SK-N-MC (cell line): ENCODE data around the gene RIPOR1.
A peak's percentile ranks its signal among the peaks of the same experiment; 100 is the strongest.
"Not testable (repeated sequence)": the region's sequence is repeated elsewhere in the genome, so short reads cannot be mapped to it uniquely, and the experiment has no call there.

ENCODE experiments used
- DNase-seq: peaks from one replicate; pipeline ENCODE4 v3.0.0-alpha.2; 2011; ENCODE audit warnings: low read depth, low spot score
- H3K27ac ChIP-seq: fragments of 200-600 bp; sonication (generic); 2 replicates; pipeline ENCODE4 v1.5.1; 2016; ENCODE audit warnings: mixed run types
- H3K36me3 ChIP-seq: fragments of 200-600 bp; sonication (generic); 2 replicates; pipeline ENCODE4 v1.6.1; 2017; ENCODE audit warnings: antibody characterized with exemption, low read length, mixed read lengths; ENCODE audit not compliant: insufficient read depth
- H3K4me3 ChIP-seq: fragments of 200-600 bp; sonication (generic); 2 replicates; pipeline ENCODE4 v1.5.1; 2016
- H3K9ac ChIP-seq: fragments of 200-600 bp; sonication (generic); 2 replicates; pipeline ENCODE4 v1.8.0; 2017; ENCODE audit warnings: mixed run types, mixed read lengths; ENCODE audit not compliant: insufficient read length
- H3K9me3 ChIP-seq: fragments of 200-600 bp; sonication (generic); 2 replicates; pipeline ENCODE4 v1.6.1; 2017; ENCODE audit warnings: low read depth, mild to moderate bottlenecking, antibody characterized with exemption, low read length, moderate library complexity, mixed read lengths
- EZH2 ChIP-seq: fragments of 200-600 bp; sonication (generic); IDR thresholded peaks from one replicate; pipeline ENCODE4 v1.6.1; 2017; ENCODE audit warnings: antibody characterized with exemption
- FOXP2 ChIP-seq: optimal IDR thresholded peaks from 2 replicates; pipeline ENCODE3; 2011; ENCODE audit warnings: mild to moderate bottlenecking, moderate library complexity; ENCODE audit not compliant: insufficient read depth; ENCODE audit errors: extremely low read length, control extremely low read depth
- POLR2AphosphoS5 ChIP-seq: IDR thresholded peaks from 2 replicates; pipeline ENCODE4 v1.6.1; 2012; ENCODE audit warnings: mild to moderate bottlenecking, low read depth, low read length, borderline replicate concordance

The RIPOR1 gene

GRCh38 chr16:67526149-67526791 lies 2.4 kb upstream of the RIPOR1 start:
- Histone ChIP-seq H3K9me3 (no peaks in the 10 kb centered on the region), H3K36me3 (no peaks in the 10 kb centered on the region), H3K27ac (no peak overlapping the region), H3K4me3 (no peak overlapping the region), H3K9ac (no peak overlapping the region)
- TF ChIP-seq POLR2AphosphoS5, result no peak
- TF ChIP-seq FOXP2, result no peak
- no peak for TF ChIP-seq EZH2
- DNase-seq, result no peak

DNA sequence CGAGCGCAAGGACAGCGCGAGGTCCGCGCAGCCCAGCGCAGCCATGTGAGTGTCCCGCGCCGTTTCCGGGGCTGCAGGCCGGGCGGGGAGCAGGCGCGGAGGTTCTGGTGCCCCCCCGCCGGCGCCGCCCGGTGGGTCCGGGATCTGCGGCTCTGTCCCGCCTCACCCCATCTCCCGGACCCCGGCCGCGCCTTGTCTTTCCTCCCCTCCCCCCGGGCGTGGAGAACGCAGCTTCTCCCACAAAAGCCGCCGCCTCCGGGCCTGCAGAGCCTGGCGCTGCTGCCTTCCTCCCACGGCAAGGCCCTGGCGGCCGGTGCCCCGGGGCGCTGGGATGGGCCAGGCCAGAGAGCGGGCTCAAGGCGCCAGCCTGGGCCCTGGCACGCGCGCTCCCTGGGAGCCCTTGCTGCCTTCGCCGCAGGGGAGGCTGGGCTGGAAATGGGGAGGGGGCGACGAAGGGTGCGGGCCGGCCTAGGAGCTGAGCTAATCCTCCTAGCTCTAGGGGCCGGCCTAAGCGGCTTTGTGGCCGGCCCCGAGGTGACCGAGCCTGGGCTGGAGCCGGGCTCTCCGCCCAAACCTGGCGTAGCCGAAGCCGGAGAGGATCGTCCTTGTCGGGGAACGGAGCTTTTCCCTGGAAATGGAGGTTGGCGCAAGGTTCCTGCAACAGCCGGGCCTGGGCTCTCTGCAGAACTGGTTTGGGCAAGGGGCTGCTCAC lies 397 bp downstream of the RIPOR1 start:
- no peak for DNase-seq
- TF ChIP-seq POLR2AphosphoS5, result no peak
- no peak for TF ChIP-seq EZH2
- TF ChIP-seq FOXP2, result no peak
- Histone ChIP-seq H3K36me3 (no peaks in the 10 kb centered on the region), H3K9ac (peak overlapping the region; percentile 68), H3K27ac (no peak overlapping the region), H3K4me3 (peak overlapping the region; percentile 79), H3K9me3 (no peaks in the 10 kb centered on the region)

DNA sequence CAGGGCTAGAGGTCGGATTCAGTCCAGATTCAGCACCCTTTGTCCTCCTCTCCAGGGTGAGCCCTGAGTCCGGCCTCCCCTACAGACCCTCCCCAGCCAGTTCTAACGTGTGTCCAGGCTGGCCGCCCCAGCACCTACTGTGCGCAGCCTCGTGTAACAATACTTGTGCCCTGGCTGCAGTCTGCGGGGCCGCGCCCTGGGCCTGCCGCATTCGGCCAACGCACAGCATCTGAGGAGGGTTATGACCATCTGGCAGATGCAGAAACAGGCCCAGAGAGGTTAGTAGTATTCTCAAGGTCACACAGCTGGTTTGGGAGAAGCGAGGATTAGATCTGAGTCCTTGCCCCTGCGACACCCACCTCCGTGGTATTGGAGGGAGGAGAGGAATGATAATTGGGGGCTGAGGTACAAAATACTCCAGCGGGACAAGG lies 968 bp downstream of the RIPOR1 start:
- TF ChIP-seq POLR2AphosphoS5 (no peak), EZH2 (no peak), FOXP2 (no peak)
- no peak for DNase-seq
- Histone ChIP-seq H3K4me3 (peak overlapping the region; percentile 79), H3K36me3 (no peaks in the 10 kb centered on the region), H3K9me3 (no peaks in the 10 kb centered on the region), H3K9ac (peak overlapping the region; percentile 68), H3K27ac (no peak overlapping the region)

DNA sequence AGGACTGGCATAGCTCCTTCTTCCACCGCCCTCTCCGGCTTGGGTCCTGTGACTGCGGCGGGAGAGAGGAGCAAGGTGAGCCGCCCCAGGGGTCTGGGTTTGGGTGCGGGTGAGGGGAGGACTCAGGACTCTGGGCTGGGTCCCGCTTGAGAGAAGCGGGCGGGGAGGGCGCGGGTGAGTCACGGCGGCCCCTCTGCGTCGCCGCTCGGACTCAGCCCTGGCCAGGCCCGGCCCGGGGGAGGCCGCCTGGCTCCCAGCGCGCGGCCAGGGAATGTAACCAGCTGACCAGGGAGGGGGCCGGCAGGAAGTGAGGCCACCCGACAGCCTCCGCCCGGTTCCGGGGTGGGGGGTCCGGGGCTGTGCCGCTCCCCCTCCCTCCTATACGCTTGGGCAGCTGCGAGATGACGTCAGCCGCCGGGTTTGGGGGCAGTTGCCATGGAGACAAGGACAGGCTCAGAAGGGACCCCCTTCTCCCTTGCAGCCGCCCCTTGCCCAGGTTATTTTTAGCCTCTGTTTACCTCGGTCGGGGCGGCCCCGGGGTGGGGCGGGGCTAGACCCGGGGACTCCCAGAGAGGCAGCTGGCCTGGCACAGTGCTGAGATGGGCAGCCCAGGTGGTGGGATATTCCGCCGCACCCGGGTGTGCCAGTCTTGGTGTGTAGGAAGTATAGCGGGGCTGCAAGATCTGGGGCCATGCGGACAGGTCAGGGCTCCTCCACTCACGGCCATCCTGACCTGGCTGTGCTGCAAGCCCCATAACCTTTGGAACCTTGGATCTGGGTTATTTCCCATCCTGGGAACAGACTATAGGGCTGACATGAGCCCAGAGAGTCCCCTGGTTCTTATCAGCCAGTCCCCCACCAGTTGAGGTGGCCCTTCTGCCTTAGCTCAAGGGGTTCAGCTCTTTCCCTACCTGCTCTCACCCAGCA lies 1.6 kb downstream of the RIPOR1 start:
- Histone ChIP-seq H3K4me3 (peak overlapping the region; percentile 79), H3K9me3 (no peaks in the 10 kb centered on the region), H3K9ac (no peak overlapping the region), H3K27ac (no peak overlapping the region), H3K36me3 (no peaks in the 10 kb centered on the region)
- TF ChIP-seq FOXP2 (no peak), EZH2 (no peak), POLR2AphosphoS5 (no peak)
- DNase-seq, result no peak

DNA sequence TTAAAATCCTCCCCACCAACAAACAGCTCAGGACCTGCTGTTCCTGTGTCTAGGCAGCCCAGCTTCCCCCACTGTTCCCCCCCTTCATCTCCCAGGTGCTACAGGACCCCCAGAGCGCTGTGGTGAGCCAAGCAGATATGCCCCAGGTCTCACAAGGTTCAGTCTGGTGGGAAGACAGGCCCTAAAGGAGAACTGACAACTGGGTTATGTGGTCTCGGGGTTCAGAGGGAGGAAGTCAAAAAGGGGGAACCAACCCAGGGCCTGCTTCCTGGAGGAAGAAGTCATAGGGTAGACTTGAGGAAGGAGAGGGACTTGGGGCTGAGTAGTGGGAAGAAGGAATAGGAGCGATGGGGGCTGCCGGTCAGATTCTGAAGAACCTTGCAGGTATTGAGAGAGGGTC lies 2.6 kb downstream of the RIPOR1 start:
- H3K36me3 ChIP-seq, result no peaks in the 10 kb centered on the region
- H3K27ac ChIP-seq, result no peak overlapping the region
- TF ChIP-seq POLR2AphosphoS5, result no peak
- no peak for TF ChIP-seq EZH2
- TF ChIP-seq FOXP2, result no peak
- no peak overlapping the region for H3K9ac ChIP-seq
- DNase-seq, result no peak
- H3K9me3 ChIP-seq, result no peaks in the 10 kb centered on the region
- no peak overlapping the region for H3K4me3 ChIP-seq

GRCh38 chr16:67533024-67533560 lies 4.5 kb downstream of the RIPOR1 start:
- Histone ChIP-seq H3K9ac (no peak overlapping the region), H3K36me3 (no peaks in the 10 kb centered on the region), H3K9me3 (no peaks in the 10 kb centered on the region), H3K4me3 (no peak overlapping the region), H3K27ac (no peak overlapping the region)
- TF ChIP-seq POLR2AphosphoS5, result no peak
- TF ChIP-seq FOXP2, result no peak
- TF ChIP-seq EZH2, result no peak
- no peak for DNase-seq

- DNase-seq, H3K27ac ChIP-seq, H3K9me3 ChIP-seq, H3K9ac ChIP-seq, H3K4me3 ChIP-seq, H3K36me3 ChIP-seq: not testable (repeated sequence)
These were observed 5.4 kb downstream of the RIPOR1 start for GRCh38 chr16:67533987-67534386.

GRCh38 chr16:67534431-67534830 lies 5.8 kb downstream of the RIPOR1 start:
- no peak overlapping the region for H3K27ac ChIP-seq
- no peak for DNase-seq
- TF ChIP-seq POLR2AphosphoS5, result no peak
- no peak for TF ChIP-seq EZH2
- TF ChIP-seq FOXP2, result no peak
- H3K9me3 ChIP-seq, result no peaks in the 10 kb centered on the region
- no peak overlapping the region for H3K4me3 ChIP-seq
- H3K9ac ChIP-seq, result no peak overlapping the region
- no peaks in the 10 kb centered on the region for H3K36me3 ChIP-seq
